GM19035 (cell line): ENCODE measurements around the gene MAP2K5.

Experiments used
- ATAC-seq: cut with Tn5 transposase; IDR thresholded peaks from one replicate; pipeline ENCODE4 v1.9.1; 2021; ENCODE audit not compliant: unreplicated experiment

MAP2K5 gene

DNA sequence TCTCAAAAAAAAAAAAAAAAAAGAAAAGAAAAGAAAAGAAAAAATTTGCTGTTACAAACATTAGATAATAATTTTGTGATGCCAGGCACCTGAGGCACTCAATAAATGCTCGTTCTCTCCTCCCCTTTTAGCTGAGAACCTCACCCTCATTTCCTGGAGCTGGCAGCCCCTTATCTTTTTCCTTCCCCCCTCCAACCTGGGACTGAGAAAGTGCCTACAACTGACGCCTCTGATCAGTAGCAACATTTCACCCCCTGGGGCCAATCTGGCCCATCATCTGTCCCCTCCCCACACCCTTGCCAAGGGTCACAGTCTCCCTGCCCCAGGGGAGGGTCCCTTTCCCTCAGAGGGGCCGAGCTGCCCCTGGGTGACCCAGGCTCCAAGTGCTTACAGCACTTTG is 309.9 kb downstream of the MAP2K5 start:
- ATAC-seq, result no peak

GRCh38 chr15:67853454-67853853 is 311.0 kb downstream of the MAP2K5 start:
- no peak for ATAC-seq

- no peak for ATAC-seq
Observed at GRCh38 chr15:67854358-67854757, 311.9 kb downstream of the MAP2K5 start.

DNA sequence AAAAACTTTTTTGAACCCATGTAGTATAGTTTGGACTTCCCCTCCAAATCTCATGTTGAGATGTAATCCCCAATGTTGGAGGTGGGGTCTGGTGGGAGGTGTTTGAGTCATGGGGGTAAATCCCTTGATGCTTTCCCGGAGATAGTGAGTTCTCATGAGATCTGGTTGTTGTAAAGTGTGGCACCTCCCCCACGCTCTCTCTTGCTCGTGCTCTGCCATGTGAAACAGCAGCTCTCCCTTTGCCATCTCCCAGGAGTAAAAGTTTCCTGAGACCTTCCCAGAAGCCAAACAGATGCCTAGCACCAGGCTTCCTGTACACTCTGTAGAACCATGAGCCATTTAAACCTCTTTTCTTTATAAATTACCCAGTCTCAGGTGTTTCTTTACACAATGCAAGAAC is 313.3 kb downstream of the MAP2K5 start:
- no peak for ATAC-seq
